Stimulated activated CD8-positive, alpha-beta memory T cell treated with anti-CD3 and anti-CD28 coated beads, Interleukin-2, amount 100 ng/mL, for 48 hours (primary cell): Measurements from ENCODE around the gene LPGAT1.
"Not testable (repeated sequence)": the region's sequence is repeated elsewhere in the genome, so short reads cannot be mapped to it uniquely, and the experiment has no call there.

Experiments
- DNase-seq, 2 donors: peaks; one replicate each; pipeline ENCODE4 v3.0.0-alpha.2; 2020; ENCODE audit warnings: low read depth in 2 of 2

LPGAT1 gene, protein sequence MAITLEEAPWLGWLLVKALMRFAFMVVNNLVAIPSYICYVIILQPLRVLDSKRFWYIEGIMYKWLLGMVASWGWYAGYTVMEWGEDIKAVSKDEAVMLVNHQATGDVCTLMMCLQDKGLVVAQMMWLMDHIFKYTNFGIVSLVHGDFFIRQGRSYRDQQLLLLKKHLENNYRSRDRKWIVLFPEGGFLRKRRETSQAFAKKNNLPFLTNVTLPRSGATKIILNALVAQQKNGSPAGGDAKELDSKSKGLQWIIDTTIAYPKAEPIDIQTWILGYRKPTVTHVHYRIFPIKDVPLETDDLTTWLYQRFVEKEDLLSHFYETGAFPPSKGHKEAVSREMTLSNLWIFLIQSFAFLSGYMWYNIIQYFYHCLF

DNA sequence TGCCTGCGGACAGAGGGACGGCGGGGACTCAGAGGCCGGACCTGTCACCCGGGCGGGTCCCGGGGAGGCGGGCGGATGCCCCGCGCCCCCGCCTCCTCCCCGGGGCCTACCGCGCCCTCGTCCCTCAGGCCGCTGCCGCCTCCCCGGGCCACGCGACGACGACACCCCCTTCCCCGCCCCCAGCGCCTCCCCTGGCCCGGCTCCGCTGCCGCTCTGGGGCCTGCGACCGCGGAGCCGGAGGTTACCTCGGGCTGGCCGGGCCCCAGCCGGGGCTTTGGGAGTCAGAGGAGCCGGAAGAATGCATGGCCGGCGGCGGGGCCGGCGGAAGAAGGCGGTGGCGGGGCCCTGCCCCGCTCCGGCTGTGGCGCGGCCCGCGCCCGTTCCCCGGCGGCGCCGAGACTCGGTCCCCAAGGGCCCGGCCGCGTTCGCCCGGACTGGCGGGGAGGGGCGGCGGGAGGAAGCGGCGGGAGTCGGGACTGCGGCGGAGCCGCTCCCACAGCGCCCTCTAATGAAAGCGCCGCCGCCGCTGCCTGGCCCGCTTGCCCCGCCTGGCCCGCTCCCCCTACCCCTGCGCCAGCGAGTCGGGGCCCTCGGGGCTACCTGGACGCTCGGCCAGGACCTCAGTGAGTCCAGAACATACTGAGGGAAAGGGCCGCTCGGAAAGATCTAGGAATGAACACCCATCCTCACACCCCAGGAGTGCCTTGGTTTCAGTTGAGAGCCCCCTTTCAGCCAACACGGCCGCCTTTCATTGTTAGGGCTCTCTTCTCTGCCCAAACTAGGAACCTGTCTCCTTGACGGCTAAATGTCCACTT is at the start of gene LPGAT1:
LPGAT1 (minus strand) TSS at position 436 of the 815 bp plus-strand sequence. CDS start 1,467 bp downstream, outside the sequence.
- peak; percentile 62 to 70 for DNase-seq

DNA sequence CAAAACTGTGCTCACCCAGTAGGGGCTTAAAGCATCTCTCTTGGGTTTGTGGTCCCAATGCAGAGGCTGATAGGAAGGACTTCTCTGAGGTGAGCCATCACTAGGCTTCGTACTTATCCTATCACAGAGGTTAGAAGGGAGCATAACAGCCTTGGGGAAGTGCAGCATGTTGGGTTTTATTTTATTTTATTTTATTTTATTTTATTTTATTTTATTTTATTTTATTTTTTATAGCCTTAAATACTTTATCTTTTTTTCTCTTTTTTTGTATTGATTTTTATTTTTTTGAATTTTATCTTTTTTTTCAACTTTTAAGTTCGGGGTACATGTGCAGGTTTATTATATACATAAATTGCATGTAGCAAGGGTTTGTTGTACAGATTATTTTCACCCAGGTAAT is 48.9 kb upstream of the LPGAT1 start:
- DNase-seq = no peak

DNA sequence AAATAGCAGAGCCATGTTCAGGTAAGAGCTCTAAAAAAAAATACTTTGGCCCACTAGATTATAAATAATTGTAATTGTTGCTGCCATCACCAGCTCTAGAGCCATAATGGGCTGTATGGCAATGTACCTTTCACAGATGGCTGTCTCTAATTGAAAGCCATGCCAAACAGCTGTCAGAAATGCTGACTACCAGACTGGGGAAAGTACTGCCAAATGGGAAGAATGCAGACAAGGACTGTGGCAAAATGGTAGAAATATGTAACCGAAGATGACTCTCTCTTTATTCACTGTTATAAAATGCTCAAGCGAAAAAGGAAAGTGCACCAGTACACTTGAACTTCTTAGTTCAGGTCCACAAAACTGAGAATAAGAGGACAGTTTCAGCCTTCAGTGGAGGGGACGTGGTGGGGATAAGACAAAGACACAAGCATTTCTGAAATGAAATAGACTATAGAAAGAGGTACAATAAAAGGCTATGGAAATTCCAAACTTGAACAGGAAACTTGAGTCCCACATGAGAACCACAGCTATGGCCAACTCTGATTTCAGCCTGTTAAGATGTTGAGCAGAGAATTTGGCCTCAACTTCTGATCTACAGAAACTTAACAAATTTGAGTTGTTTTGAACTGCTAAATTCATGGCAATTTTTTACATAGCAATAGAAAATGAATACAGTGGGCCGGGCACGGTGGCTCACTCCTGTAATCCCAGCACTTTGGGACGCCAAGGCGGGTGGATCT is 46.5 kb upstream of the LPGAT1 start:
- DNase-seq = no peak

DNA sequence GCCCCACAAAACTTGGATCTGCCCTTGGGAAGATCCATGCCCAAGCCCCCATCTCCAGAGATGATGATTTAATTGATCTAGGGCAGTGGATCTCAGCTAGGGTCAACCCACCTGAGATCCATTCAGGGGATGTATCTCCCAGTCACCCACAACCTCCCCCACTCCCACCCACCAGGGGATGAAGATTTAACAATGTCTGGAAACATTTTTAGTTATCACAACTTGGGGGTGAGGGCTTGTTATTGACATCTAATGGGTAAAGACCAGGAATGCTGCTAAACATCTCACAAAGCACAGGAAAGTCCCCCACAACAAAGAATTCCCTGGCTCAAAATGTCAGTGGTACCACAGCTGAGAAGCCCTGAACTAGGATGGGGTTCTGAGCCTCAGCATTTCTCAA is 45.0 kb upstream of the LPGAT1 start:
- DNase-seq = no peak

DNA sequence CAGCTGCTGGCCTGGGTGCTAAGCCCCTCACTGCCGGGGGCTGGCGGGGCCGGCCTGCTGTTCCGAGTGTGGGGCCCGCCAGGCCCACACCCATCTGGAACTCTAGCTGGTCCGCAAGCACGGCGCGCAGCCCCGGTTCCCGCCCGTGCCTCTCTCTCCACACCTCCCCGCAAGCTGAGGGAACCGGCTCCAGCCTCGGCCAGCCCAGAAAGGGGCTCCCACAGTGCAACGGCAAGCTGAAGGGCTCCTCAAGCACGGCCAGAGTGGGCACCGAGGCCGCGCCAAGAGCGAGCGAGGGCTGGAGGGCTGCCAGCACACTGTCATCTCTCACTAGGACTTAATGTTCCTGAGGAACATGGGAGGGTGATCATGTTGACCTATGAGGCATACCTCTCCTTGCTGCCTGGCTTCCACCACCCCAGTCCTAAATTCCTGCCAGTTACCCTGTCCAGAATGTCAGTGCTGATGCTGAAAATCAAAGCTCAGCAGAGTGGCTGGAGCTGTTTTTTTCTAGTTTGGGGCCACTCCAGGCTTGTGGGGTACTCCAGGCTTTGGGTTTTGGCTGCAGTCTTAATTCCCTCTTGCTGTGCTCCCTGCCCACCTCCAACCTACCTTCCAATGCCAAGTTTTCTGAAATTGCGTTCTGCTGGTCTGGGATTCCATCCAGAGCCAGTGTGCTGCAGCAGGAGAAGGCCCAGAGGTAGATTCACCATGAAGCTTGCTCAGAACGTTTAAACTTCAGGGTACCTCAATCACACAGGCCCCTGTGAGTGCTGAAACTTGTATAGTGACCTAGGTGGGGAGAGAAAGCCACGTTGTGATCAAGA is 44.2 kb upstream of the LPGAT1 start:
- DNase-seq = no peak

DNA sequence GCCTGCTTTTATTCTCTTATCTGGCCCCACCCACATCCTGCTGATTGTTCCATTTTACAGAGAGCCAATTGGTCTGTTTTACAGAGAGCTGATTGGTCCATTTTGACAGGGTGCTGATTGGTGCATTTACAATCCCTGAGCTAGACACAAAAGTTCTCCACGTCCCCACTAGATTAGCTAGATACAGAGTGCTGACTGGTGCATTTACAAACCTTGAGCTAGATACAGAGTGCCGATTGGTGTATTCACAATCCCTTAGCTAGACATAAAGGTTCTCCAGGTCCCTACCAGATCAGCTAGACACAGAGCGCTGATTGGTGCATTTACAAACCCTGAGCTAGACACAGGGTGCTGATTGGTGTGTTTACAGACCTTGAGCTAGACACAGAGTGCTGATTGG is 43.2 kb upstream of the LPGAT1 start:
- not testable (repeated sequence) for DNase-seq

DNA sequence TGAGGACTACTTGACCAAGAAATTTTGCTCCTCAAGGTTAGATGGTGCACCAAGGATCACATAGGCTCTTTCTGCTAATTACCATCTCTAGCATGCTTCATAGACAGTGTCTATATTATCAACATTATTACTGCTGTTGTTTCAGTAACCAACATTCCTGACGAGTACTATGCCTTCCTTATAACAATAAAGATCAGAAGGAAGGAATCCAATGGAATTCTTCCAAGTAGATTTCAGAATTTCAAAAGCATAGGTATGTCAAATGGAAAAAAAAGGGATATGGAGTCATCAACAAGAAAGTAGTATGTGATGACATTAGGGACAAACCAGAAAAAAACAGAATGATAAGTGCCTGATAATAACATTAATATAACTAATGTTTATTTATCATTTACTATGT is 39.6 kb upstream of the LPGAT1 start:
- DNase-seq = no peak

DNA sequence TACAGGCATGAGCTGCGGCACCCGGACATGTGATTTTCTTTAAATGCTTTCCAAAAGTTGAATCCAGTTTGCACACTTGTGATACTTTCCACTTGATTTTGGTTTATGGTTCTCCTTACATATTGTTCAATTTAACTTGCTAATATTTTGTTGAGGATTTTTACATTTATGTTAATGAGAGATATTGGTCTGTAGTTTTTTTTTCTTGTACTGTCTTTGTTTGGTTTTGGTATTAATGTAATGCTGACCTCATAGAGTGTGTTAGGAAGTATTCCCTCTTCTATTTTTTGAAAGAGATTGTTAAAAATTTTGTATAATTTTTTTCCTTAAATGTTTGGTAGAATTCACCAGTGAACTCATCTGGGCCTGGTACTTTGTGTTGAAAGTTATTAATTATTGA is 34.6 kb upstream of the LPGAT1 start:
- DNase-seq = no peak

DNA sequence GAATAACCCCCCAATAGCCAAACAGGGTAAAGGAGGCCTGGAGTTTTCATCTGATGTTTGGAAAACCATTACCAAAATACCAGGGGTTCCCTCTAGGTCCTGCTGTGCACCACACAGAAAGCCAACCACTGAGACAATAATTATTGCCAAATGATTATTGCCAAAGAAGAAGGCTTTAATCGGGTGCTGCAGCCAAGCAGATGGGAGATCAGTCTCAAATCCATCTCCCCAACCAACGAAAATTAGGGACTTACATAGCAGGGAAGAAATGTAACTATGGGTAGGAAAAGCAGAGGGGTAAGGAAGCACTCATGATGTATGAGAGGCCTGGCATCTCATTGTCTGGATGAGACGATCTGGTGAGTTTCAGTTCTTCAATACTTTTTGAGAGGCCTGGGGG is 28.8 kb upstream of the LPGAT1 start:
- DNase-seq = no peak

DNA sequence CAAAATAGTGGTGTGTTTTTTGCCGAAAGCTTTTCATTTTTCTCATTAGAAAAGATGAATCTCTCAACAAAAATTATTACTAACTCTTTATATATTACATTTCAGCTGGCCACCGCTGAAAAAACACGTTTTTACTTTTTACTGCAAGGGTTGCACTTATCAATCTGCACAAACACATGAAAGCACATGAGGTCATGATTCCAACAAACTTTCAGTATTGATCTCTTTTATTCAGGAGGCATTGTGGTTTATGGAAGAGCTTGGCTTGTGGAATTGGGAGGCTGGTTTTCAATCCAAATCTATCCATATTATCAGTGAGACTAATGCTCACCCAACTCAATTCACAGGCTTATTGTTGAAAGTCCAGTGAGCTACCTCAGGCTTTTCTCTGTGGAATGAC is 20.6 kb upstream of the LPGAT1 start:
- no peak for DNase-seq

DNA sequence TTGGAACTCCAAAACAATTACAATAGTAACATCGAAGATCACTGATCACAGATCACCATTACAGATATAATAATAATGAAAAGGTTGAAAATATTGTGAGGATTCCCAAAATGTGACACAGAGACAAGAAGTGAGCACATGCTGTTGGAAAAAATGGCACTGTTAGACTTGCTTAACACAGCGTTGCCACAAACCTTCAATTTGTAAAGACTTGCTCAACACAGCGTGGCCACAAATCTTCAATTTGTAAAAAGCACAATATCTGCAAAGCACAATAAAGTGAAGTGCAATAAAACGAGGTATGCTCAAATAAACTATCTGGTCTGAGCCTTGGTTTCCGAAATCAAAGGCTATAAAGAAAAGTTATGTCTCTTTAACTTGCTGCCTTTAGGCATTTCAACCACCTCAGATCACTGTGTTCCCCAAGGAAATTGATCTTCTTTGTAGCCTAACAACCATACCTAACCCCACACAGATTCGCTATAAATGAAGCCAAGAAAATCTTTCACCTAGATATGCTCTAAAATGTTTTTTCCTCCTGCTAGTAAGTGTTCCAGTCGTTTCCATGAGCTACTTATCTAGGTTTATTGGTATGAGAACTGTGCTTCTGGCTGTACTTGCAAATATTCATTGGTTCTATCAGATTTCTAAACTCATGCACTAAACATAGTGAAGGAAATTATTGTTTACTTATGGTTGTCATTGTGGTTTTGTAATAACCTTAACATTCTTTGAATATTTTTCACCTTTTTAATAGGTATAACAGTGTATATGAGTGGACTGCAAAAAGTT is 13.1 kb upstream of the LPGAT1 start:
- no peak for DNase-seq

DNA sequence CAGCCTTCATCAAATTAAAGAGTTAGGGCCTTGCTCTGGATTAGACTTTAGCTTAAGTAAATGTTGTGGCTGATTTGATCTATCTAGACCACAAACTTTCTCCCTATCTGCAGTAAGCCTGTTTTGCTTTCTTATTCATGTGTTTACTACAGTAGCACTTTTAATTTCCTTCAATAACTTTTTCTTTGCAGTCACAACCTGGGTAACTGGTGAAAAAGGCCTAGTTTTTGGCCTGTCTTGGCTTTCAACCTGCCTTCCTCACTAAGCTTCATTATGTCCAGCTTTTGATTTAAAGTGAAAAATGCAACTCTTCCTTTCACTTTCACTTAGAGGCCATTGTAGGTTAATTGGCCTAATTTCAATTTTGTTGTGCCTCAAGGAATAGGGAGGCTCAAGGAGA is 12.5 kb upstream of the LPGAT1 start:
- no peak for DNase-seq

DNA sequence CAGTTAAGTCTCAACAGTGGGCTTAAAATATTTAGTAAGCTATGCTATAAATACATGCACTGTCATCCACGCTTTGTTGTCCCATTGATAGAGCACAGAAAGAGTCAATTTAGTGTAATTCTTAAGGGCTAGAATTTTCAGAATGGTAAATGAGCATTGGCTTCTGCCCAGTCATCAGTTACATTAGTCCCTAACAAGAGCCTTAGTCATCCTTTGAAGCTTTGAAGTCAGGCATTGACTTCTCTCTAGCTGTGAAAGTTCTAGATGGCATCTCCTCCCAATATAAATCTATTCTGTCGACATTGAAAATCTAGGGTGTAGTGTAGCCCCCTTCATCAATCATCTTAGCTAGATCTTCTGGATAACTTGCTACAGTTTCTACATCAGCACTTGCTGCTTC is 12.0 kb upstream of the LPGAT1 start:
- DNase-seq = no peak

DNA sequence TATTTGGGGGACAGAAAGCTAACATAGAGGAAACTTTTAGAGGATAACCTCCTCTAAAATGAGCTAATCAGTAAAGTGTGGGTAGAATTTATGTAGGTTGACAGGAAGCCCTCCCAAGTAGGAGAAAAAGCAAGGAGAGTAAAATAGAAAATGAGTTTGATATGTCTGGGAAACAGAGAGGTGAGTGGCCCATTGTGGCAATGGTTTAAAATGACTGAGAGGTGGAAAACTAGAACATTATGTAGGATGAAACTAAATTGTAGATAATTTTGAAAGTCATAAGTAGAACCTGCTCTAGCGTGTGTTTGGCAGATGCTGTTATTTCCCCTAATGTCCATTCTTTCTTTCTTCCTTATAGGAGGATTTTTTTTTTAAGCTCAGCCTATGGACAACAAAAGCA is 8.5 kb upstream of the LPGAT1 start:
- no peak for DNase-seq

DNA sequence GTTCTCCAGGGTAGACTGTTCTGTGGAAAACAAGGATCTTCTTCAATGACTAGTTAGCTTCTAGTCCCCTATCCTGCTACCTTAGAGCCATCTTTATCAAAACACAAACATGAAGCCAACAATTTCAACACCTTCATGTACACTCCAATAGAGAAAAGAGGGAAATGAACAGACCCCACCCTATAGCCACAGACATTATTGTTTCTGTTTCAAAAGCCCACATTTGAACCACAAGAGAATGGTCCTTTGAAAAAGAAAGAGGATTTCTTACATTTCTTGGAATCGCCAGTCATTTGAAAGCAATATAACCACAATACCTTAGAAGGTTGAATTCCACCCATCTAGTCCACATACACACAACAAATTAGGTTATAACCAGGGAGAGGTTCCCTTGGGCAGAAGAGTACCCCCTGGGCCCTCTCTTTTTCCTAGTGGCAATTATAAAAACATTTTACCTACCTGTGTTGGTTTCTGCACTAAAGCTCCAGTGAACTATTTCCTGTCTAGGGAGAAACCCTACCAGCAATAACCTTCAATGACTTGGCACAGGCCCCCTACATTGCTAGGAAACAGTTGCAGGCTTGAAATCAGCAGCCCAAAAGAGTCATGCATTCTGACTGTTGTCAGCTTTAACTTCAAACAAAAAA is 2.7 kb upstream of the LPGAT1 start:
- DNase-seq = no peak

DNA sequence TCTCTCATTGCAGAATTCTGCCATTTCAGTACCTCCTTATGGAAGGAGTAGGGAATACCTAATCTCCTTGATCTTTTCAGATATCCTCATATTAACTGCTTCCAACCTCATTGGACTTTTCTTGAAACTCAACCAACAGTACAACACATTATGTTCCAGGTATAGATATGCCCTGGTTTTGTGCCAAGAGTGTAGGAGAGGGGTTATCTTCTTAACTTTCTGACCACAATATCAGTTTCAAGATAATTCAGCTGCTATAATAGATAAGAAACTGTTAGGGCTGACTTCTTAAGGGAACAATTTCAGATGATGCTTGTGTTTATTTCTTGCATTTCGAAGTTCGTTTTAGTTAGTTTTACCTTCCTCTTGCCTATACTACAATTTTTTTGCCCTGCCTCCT is 2.1 kb upstream of the LPGAT1 start:
- no peak for DNase-seq

DNA sequence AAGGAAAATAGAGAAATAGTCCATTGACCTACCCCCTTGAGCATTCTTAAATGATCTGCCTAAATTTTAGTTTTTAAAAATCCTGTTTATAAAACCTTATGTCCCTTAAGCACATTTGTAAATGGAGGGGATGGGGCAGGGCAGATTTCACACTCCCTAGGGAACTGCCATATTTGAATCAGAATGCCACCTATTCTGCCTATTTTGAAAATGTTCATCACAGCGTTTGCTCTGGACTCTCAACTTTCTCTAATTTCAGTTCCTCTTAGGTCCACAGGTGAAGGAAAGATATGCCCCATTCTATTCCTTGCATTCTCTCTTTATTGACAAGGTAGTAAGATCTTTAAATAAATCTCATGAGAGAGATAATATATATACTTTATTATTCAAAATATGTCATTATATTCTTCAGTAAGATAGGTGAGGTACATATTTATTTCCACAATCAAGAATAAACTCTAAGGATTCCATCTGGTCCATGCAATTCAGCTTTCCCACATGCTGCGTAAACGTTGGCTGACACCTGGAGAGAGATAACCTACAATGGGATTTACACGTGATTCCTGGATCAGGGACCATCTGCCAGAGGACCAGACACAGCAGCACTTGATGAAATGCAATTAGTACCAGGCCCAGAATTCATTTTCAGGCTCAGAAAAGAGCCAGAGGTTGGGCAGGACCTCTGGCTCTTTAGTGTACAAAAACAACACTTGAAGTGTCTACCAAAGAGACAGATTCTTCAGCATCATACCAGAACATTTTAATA is 1.2 kb upstream of the LPGAT1 start:
- DNase-seq = no peak

DNA sequence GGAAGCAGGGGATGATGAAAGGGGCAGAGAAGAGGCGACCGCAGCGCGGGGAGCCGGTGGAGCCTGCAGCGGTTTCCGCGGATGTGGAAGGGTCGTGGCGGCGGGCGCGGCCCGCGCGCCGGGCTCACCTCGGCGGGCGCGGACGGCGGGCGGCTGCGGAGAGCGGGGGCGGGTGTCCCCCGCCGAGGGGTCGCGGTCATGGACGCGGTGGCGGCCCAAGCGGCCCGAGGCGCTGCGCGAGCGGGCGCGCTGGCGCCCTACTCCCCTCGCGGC is 572 bp downstream of the LPGAT1 start:
- DNase-seq = no peak

DNA sequence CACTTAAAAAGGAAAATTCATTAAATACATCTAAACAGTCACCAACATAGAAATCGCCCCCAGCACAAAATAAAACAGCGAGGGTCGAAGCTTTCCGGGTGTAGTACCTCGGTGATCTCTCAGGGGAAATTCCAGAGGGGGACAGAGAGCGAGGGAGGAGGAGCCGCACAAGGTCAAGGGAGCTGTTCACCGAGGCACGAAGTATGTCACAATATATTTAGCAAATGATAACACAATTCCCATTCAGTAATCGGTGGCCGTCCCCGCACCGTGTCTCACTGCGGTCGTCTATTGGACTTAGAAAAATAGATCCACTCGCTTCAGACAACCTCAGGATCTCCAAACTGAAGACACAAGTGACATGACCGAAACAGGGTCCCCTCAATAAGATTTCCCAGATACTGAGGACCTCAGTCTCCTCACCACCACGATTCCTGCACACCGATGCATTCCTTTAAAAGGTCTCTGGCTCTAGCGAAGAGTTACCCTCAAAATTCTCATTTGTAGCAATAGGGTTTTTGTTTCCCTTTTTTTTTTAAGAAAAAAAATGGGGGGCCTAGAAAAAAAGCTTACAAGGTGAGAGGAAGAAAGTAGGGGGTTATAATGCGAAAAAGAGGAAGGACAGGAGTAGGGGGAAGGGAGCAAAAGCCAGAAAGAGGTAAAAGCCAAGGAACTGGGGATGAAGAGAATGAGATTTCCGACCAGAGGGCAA is 1.1 kb downstream of the LPGAT1 start:
- DNase-seq = no peak
